Measurements from ENCODE around the gene CACNA1H.
A peak's percentile ranks its signal among the peaks of the same experiment; 100 is the strongest.
"Not testable (repeated sequence)": the region's sequence is repeated elsewhere in the genome, so short reads cannot be mapped to it uniquely, and the experiment has no call there.

Gene CACNA1H

GRCh38 chr16:1243907-1244850 lies 91.3 kb downstream of the CACNA1H start:
- H3K27me3 Mint-ChIP-seq; H3K36me3 Mint-ChIP-seq (ENCODE audit: low read depth); H3K4me3 Mint-ChIP-seq; H3K4me1 Mint-ChIP-seq (ENCODE audit: low read depth); H3K9me3 Mint-ChIP-seq; H3K27ac Mint-ChIP-seq: not testable (repeated sequence)
- peak; percentile 26 for DNase-seq

- H3K27ac Mint-ChIP-seq = no peak overlapping the region
- DNase-seq = no peak
- no peak overlapping the region for H3K4me3 Mint-ChIP-seq
- H3K4me1 Mint-ChIP-seq (ENCODE audit: low read depth) = no peaks in the 10 kb centered on the region
- H3K27me3 Mint-ChIP-seq = peaks cover 3% of the 10 kb centered on the region
- no peaks in the 10 kb centered on the region for H3K36me3 Mint-ChIP-seq (ENCODE audit: low read depth)
- H3K9me3 Mint-ChIP-seq = no peaks in the 10 kb centered on the region
Measured at GRCh38 chr16:1244881-1245280, 92.0 kb downstream of the CACNA1H start.

- H3K9me3 Mint-ChIP-seq = no peaks in the 10 kb centered on the region
- no peak overlapping the region for H3K4me3 Mint-ChIP-seq
- H3K36me3 Mint-ChIP-seq (ENCODE audit: low read depth) = no peaks in the 10 kb centered on the region
- no peaks in the 10 kb centered on the region for H3K4me1 Mint-ChIP-seq (ENCODE audit: low read depth)
- no peak for DNase-seq
- H3K27ac Mint-ChIP-seq = no peak overlapping the region
- H3K27me3 Mint-ChIP-seq = peaks cover 3% of the 10 kb centered on the region
Measured at GRCh38 chr16:1245452-1246020, 92.6 kb downstream of the CACNA1H start.

- DNase-seq; H3K4me1 Mint-ChIP-seq (ENCODE audit: low read depth); H3K36me3 Mint-ChIP-seq (ENCODE audit: low read depth); H3K27ac Mint-ChIP-seq; H3K27me3 Mint-ChIP-seq; H3K9me3 Mint-ChIP-seq; H3K4me3 Mint-ChIP-seq: not testable (repeated sequence)
Measured at GRCh38 chr16:1247903-1248537, 95.1 kb downstream of the CACNA1H start.

- DNase-seq; H3K36me3 Mint-ChIP-seq (ENCODE audit: low read depth); H3K9me3 Mint-ChIP-seq; H3K27me3 Mint-ChIP-seq; H3K27ac Mint-ChIP-seq; H3K4me1 Mint-ChIP-seq (ENCODE audit: low read depth); H3K4me3 Mint-ChIP-seq: not testable (repeated sequence)
Measured at GRCh38 chr16:1249031-1249755, 96.3 kb downstream of the CACNA1H start.

- H3K4me1 Mint-ChIP-seq (ENCODE audit: low read depth); DNase-seq; H3K4me3 Mint-ChIP-seq; H3K27me3 Mint-ChIP-seq; H3K36me3 Mint-ChIP-seq (ENCODE audit: low read depth); H3K9me3 Mint-ChIP-seq; H3K27ac Mint-ChIP-seq: not testable (repeated sequence)
Measured at GRCh38 chr16:1253701-1254364, 100.9 kb downstream of the CACNA1H start.

- H3K36me3 Mint-ChIP-seq (ENCODE audit: low read depth); H3K27ac Mint-ChIP-seq; H3K4me1 Mint-ChIP-seq (ENCODE audit: low read depth); H3K9me3 Mint-ChIP-seq; DNase-seq; H3K4me3 Mint-ChIP-seq: not testable (repeated sequence)
- peaks cover 12% of the 10 kb centered on the region for H3K27me3 Mint-ChIP-seq
Measured at GRCh38 chr16:1254821-1255220, 101.9 kb downstream of the CACNA1H start.

- not testable (repeated sequence) for DNase-seq; H3K4me3 Mint-ChIP-seq; H3K27ac Mint-ChIP-seq; H3K9me3 Mint-ChIP-seq; H3K36me3 Mint-ChIP-seq (ENCODE audit: low read depth); H3K4me1 Mint-ChIP-seq (ENCODE audit: low read depth)
- peaks cover 18% of the 10 kb centered on the region for H3K27me3 Mint-ChIP-seq
Measured at GRCh38 chr16:1255276-1256122, 102.6 kb downstream of the CACNA1H start, which contains the start of gene TPSD1. Gene TPSD1 (plus strand): TSS chr16:1256069. CDS start chr16:1256281, 212 bp downstream.

GRCh38 chr16:1256296-1256873 lies 103.5 kb downstream of the CACNA1H start:
- not testable (repeated sequence) for H3K36me3 Mint-ChIP-seq (ENCODE audit: low read depth); DNase-seq; H3K4me3 Mint-ChIP-seq; H3K4me1 Mint-ChIP-seq (ENCODE audit: low read depth); H3K9me3 Mint-ChIP-seq; H3K27ac Mint-ChIP-seq
- H3K27me3 Mint-ChIP-seq = peaks cover 25% of the 10 kb centered on the region

GRCh38 chr16:1256874-1257322 lies 104.0 kb downstream of the CACNA1H start:
- H3K27me3 Mint-ChIP-seq = peaks cover 29% of the 10 kb centered on the region
- no peak overlapping the region for H3K4me3 Mint-ChIP-seq
- H3K4me1 Mint-ChIP-seq (ENCODE audit: low read depth) = peaks cover 5% of the 10 kb centered on the region
- H3K36me3 Mint-ChIP-seq (ENCODE audit: low read depth) = no peaks in the 10 kb centered on the region
- no peak for DNase-seq
- no peaks in the 10 kb centered on the region for H3K9me3 Mint-ChIP-seq
- H3K27ac Mint-ChIP-seq = no peak overlapping the region

GRCh38 chr16:1257561-1258224 lies 104.8 kb downstream of the CACNA1H start:
- Mint-ChIP-seq H3K4me3 (no peak overlapping the region), H3K9me3 (no peaks in the 10 kb centered on the region), H3K27me3 (peaks cover 35% of the 10 kb centered on the region), H3K27ac (no peak overlapping the region), H3K36me3 (ENCODE audit: low read depth) (no peaks in the 10 kb centered on the region), H3K4me1 (ENCODE audit: low read depth) (peaks cover 5% of the 10 kb centered on the region)
- DNase-seq = no peak

- Mint-ChIP-seq H3K27me3 (peaks cover 35% of the 10 kb centered on the region), H3K36me3 (ENCODE audit: low read depth) (no peaks in the 10 kb centered on the region), H3K27ac (no peak overlapping the region), H3K4me1 (ENCODE audit: low read depth) (peaks cover 5% of the 10 kb centered on the region), H3K4me3 (no peak overlapping the region), H3K9me3 (no peaks in the 10 kb centered on the region)
- no peak for DNase-seq
Measured at GRCh38 chr16:1258225-1258600, 105.3 kb downstream of the CACNA1H start.
